HL-60 (cell line): ENCODE data around the gene NGF.

Source experiments
- CTCF ChIP-seq: IDR thresholded peaks from one replicate; pipeline ENCODE4 v1.5.1; 2011; ENCODE audit warnings: low read length, control low read depth, inconsistent platforms; ENCODE audit not compliant: insufficient read depth
- POLR2AphosphoS5 ChIP-seq: IDR thresholded peaks from 2 replicates; pipeline ENCODE4 v1.6.1; 2012; ENCODE audit warnings: low read depth

- no peak for TF ChIP-seq CTCF
- TF ChIP-seq POLR2AphosphoS5 = no peak
These were observed 86.2 kb downstream of the NGF start for GRCh38 chr1:115251856-115252255.
